ENCODE measurements around the gene PAM16. TPM values are rescaled to one million over a fixed set of nuclear protein-coding genes. Genes with fewer than 3 reads are reported as not detected.

Gene PAM16
- total and polyA plus RNA-seq, 2 of the 8 experiments (the other 6 are each of a cell fraction or from before 2014, with no cell fraction given) = 78.3 to 198 TPM

GRCh38 chr16:4309102-4309832, 41.9 kb downstream of the PAM16 start (continued):
- no peak for TF ChIP-seq E2F6 (IDR thresholded peaks at IDR 0.05)
